Activated effector memory CD4-positive, alpha-beta T cell treated with Interleukin-2 at 50 U/mL for 16 hours (primary cell): ENCODE data around the gene LRRC63.
A peak's percentile ranks its signal among the peaks of the same experiment; 100 is the strongest.

Experiments used
- DNase-seq: peaks from one replicate; pipeline ENCODE4 v3.0.0-alpha.2; 2020

Gene LRRC63

DNA sequence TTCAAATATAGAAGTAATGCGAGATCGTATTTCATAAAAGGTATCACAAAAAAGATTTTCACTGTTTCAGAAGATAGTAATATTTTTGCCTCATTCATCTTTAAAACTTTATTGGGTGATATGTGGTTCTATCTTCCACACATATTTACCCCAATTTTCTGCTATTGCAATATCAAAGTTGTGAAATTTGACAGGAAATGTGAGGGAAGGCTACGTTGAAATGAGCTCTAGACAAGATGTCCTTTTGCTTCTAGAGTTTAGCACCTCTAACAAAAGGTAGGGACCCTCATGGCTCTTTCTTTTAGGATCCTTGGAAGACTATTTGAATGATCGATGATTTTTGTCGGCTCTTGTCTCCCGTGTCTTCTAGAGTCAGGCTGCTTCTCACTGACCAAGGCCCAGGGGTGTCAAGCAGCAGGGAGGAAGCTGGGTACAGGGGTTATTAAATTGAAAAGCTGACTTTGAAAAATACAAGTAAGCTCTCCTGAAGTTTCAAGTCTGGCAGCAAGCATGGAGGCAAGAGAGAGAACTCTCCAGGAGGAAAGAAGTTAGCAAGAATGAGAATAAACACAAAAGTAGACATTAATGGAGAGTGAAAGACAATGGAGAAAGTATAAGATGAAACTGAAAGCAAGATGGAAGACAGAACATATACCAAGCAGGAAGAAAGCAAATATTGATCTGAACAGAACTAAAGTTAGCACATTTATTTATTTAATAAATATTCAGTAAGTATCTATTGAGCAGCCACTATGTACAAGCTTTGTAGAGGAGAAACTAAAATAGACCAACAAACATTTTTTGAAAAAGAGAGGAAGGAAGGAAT is 101.9 kb downstream of the LRRC63 start:
- no peak for DNase-seq

DNA sequence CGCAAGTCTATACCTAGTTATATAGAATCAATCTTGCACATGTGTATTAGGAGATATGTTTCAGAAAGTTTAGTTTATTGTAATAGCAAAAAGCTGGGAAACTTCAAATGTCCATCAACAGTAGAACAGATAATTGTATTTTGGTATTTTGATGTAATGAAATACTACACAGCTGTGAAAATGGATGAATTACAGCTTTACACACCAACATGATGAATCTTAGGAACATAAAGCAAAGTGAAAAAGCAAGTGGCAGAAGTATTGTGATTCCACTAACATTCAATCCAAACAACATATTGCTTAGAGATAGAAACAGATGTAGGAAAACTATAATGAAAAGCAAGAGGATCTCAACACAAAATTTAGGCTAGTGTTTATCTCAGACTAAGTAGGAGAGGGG is 102.9 kb downstream of the LRRC63 start:
- DNase-seq, result no peak

DNA sequence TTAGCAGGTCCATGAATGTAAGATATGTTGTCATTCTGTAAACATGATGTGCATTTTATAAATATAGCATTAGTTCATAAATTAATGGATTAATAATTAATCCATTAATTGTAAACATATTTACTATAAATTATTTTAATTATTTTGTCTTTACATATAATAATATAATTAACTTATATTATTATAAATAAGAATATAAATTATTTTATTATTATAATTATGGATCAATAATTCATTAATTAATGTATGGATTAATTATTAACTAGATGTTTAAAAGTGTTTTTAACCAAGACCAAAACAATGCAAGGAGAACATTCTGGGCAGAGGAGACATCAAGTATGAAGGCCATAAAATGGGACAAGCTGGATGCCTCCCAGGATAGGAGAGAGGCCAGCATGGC is 103.3 kb downstream of the LRRC63 start:
- DNase-seq, result no peak

DNA sequence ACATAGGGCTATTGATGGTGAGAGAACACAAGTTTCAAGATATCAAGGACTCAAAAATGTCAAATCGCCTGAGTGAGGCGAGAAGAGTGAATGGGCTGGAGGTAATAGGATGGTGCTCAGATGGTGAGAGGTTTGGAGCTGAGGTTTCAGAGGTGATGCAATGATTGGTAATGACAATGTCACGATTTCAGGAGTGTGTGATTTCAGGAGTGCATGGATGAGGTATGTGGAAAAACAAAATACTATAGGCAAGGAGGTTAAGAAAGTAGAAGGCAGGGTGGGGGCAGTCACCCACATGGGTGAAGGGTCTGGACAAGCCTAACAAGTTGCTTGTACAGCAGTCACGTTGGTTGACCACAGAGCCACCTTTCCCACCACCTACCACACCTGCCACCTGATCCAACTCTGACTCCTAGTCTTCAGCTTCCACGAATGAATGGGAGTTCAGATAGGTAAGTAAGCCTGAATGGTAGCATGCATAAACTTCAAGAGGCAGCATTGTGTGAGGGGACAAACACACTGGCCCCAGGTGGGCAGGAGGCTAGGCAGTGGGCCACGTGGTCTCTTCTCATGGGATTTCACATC is 103.9 kb downstream of the LRRC63 start:
- no peak for DNase-seq

DNA sequence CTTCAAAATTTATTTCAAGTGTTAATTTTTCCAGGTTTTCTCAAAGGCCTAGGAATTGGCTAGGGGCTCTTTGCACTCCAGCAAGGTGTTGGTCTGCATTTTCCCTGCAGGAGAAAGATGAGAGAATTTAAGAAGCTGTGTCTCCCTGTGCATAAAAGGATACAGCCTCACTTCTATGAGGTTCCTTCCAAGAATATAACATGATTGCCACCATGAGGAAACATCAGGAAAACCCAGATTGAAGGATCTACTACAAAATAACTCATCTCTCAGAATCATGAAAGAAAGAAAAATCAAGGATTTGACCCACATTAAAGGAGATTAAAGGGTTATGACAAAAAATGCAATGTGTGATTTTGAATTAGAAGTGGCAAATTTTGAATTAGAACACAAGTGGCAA is 105.4 kb downstream of the LRRC63 start:
- DNase-seq, result no peak

DNA sequence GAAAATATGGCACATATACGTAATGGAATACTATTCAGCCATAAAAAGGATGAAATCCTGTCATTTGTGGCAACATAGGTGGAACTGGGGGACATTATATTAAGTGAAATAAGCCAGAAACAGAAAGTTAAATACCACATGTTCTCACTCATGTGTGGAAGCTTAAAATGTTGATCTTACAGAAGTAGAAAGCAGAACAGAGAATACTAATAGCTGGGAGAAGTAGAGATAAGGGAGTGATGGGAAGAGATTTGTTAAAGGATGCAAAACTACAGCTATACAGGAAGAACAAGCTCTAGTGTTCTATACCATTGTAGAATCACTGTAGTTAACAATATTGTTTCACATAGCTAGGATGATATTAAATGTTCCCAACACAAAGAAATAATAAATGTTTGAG is 107.3 kb downstream of the LRRC63 start:
- no peak for DNase-seq

DNA sequence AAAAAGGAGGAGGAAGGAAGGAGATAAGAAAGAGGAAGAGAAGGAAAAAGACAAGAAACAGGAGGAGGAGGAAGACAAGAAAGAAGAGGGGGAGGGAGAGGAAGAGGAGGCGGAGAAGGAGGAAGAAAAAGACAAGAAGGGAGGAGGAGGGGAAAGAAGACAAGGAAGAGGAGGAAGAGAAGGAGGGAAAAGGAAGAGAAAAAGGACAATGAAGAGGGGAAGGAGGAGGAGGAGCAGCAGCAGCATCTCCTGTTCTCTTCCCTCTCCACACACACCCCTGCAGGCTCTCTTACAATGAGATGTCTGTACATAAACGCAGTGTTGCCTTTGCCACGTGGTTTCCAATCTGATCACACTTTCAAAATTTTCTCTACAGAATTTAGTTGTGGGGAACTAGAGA is 108.7 kb downstream of the LRRC63 start:
- DNase-seq, result no peak

DNA sequence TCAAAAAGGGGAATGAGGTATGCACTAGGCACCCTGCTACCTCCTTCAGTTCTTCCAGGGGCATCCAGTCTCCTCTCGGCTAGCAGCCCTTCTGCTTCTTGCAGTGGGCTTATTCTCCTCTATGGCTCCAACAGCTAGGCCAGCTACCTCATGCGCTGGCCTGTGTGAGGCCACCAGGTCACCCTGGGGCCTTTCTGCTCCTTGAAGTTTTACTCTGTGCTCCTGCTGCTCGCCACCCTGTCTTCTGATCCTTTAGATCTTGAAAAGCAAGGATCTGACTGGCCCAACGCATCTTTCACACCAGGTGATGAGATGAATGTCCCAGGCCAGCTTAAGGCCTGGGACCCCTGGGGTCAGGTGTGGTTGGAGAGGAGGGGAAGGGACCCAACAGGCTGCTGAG is 109.1 kb downstream of the LRRC63 start:
- no peak for DNase-seq

DNA sequence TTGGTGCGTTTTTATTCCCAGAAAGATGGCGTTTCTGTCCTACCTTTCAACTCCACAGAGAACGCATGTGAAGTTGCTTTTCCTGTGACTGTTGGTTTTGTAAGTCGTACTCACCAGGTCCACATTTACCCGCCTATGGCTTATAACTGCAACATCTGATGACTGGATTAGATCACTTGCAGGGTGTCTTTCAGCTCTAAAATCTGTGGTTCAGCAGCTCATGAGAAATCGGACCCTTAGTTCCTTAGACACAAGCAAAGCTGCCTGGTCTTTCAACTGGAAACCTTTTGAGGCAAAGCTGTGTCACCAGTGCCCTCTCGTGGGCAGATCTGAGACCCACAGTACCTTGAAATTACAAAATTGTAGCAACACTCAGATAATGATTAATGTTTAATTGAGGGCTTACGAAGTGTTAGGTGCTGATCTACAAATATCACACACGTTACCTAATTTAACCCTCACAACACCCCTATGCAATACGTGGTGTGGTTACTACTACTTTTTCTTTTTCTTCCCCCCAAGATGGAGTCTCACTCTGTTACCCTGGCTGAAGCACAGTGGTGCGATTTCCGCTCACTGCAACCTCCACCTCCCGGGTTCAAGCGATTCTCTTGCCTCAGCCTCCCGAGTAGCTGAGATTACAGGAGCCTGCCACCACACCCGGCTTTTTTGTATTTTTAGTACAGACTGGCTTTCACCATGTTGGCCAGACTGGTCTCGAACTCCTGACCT is 109.9 kb downstream of the LRRC63 start:
- DNase-seq, result peak; percentile 56

DNA sequence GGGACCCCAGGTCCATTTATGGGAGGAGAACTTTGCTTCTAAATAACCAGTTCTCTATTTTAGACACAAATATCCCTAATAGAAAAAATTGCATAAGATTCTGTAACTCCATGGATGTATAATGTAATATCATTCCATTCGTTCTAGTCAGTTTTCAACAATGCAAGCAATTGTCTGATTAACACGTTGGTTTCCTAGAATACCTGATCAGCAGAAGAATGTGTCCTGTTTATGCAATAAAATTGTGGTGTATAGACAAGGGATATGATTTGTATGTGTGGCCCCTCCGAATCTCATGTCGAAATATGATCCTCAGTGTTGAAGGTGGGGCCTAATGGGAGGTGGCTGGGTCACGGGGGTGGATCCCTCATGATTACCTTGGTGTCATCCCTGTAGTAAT is 113.2 kb downstream of the LRRC63 start:
- no peak for DNase-seq
